PFSK-1 (cell line): Measurements from ENCODE around the gene CDCA5.

Experiments used
- FOXP2 ChIP-seq: optimal IDR thresholded peaks from 2 replicates; pipeline ENCODE3; 2011; ENCODE audit warnings: borderline replicate concordance, control low read depth, inconsistent platforms; ENCODE audit not compliant: insufficient read depth; ENCODE audit errors: extremely low read length, extremely low read depth
- POLR2AphosphoS5 ChIP-seq: IDR thresholded peaks from 2 replicates; pipeline ENCODE4 v1.6.1; 2012; ENCODE audit warnings: low read depth, mild to moderate bottlenecking, control low read depth, low read length, moderate library complexity
- SIN3A ChIP-seq: IDR thresholded peaks from 2 replicates; pipeline ENCODE4 v1.6.1; 2012; ENCODE audit warnings: mild to moderate bottlenecking, low read length, moderate library complexity, borderline replicate concordance; ENCODE audit not compliant: insufficient read depth
- TAF1 ChIP-seq: IDR thresholded peaks from 2 replicates; pipeline ENCODE4 v1.6.1; 2012; ENCODE audit warnings: low read length, control low read depth, borderline replicate concordance; ENCODE audit not compliant: insufficient read depth
- TF ChIP-seq, protein P1 (sequence below), 2 experiments: IDR thresholded peaks; 2 replicates each; pipeline versions ENCODE4 v1.6.1 to v1.8.0; 2011 to 2012; ENCODE audit warnings: low read depth in 2 of 2, low read length in 2 of 2, control low read depth in 1 of 2, inconsistent platforms in 1 of 2, mild to moderate bottlenecking in 1 of 2, moderate library complexity in 1 of 2; ENCODE audit not compliant: insufficient read depth in 1 of 2

CDCA5 gene

DNA sequence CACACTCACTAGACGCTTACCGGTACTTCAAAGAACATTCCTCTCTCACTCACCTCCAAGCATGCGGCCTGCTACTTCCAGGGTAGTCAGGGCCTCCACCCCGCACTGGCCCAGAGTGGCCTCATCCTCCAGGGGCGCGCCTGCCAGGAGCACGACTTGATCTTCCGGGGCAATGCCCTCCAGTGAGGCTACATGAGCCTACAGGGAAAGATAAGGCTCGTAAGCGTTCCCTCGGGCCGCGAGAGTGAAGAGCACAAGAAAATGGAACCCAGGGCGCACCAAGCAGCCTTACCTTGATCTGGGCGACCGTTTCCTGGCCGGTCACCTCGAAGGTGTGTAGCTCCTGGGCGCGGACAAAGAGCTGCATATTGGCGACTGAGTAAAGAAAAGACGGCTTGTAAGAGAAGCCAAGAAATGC lies 37.6 kb upstream of the CDCA5 start:
- no peak for TF ChIP-seq POLR2AphosphoS5
- no peak for TF ChIP-seq TAF1
- TF ChIP-seq, protein P1, sequence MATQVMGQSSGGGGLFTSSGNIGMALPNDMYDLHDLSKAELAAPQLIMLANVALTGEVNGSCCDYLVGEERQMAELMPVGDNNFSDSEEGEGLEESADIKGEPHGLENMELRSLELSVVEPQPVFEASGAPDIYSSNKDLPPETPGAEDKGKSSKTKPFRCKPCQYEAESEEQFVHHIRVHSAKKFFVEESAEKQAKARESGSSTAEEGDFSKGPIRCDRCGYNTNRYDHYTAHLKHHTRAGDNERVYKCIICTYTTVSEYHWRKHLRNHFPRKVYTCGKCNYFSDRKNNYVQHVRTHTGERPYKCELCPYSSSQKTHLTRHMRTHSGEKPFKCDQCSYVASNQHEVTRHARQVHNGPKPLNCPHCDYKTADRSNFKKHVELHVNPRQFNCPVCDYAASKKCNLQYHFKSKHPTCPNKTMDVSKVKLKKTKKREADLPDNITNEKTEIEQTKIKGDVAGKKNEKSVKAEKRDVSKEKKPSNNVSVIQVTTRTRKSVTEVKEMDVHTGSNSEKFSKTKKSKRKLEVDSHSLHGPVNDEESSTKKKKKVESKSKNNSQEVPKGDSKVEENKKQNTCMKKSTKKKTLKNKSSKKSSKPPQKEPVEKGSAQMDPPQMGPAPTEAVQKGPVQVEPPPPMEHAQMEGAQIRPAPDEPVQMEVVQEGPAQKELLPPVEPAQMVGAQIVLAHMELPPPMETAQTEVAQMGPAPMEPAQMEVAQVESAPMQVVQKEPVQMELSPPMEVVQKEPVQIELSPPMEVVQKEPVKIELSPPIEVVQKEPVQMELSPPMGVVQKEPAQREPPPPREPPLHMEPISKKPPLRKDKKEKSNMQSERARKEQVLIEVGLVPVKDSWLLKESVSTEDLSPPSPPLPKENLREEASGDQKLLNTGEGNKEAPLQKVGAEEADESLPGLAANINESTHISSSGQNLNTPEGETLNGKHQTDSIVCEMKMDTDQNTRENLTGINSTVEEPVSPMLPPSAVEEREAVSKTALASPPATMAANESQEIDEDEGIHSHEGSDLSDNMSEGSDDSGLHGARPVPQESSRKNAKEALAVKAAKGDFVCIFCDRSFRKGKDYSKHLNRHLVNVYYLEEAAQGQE (IDR thresholded peaks at IDR 0.05; ENCODE audit: insufficient read depth in 1 of 2, low read depth in 2 of 2, low read length in 2 of 2): no peak
- no peak for TF ChIP-seq FOXP2
- no peak for TF ChIP-seq SIN3A

DNA sequence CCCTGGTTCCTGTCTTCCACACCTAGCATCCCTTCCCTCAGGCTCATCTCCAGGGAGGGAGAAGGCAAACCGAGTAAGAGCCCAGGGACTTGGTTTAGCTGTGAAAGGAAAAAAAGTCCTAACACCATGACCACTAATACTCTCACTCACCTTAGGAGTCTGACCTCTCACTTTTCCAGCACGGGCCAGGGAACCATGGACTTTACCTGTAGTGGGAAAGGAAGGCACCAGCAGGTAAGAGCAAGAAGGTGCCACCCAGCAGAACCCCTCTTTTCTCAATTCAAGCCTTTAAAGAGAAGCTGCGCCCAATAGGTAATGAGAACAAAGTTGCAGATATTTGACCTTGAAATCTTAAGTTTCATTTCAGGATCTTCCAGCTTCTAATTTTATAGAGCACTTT lies 37.0 kb upstream of the CDCA5 start:
- TF ChIP-seq, protein P1 (IDR thresholded peaks at IDR 0.05; ENCODE audit: insufficient read depth in 1 of 2, low read depth in 2 of 2, low read length in 2 of 2): no peak
- no peak for TF ChIP-seq POLR2AphosphoS5
- TF ChIP-seq TAF1: no peak
- no peak for TF ChIP-seq FOXP2
- TF ChIP-seq SIN3A: no peak

DNA sequence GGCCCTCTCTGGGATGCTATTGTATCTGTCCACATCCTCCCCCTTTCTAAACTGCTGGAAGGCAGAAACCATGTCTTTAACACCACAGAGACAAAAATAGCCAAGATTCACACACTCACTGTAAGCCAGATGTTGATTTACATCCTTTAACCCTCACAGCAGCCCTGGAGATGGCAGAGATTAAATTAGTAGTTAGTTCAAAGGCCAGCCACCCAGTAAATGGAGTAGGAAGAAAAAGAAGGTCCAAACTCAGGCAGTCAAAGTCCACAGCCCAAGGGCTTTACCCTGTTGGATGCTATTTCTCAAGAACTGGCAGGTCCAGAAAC lies 35.8 kb upstream of the CDCA5 start:
- TF ChIP-seq SIN3A (no peak), FOXP2 (no peak), POLR2AphosphoS5 (no peak), TAF1 (no peak)
- TF ChIP-seq, protein P1 (IDR thresholded peaks at IDR 0.05; ENCODE audit: insufficient read depth in 1 of 2, low read depth in 2 of 2, low read length in 2 of 2): no peak

DNA sequence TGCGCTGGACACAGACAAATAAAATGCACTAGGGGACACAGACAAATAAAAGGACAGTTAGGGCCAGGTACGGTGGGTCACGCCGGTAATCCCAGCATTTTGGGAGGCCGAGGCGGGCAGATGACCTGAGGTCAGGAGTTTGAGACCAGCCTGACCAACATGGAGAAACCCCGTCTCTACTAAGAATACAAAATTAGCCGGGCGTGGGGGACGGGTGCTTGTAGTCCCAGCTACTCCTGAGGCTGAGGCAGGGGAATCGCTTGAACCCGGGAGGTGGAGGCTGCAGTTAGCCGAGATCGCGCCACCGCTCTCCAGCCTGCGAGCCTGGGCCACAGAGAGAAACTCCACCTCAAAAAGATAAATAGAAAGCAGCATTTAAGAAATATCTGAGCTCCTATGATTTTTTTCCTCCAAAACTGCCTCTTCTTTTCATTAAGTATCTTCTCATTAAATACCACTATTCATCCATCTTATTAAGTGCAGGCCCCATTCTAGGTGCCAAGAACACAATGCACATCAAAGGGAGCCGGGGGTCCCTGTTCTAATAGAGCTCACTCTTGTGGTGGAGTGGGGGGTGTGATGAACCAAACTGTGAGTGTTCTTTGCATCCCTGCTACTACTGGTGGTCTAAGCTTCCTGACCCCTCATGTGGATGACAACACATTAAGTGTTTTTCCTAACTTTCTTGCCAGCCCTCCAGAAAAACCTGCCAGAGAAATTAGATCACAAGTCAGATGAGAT lies 34.4 kb upstream of the CDCA5 start:
- TF ChIP-seq, protein P1 (IDR thresholded peaks at IDR 0.05; ENCODE audit: insufficient read depth in 1 of 2, low read depth in 2 of 2, low read length in 2 of 2): no peak
- TF ChIP-seq TAF1: no peak
- no peak for TF ChIP-seq SIN3A
- no peak for TF ChIP-seq POLR2AphosphoS5
- no peak for TF ChIP-seq FOXP2
